ENCODE data around the gene SLC23A2. TPM values are rescaled to one million over a fixed set of nuclear protein-coding genes. Genes with fewer than 3 reads are reported as not detected.

Gene SLC23A2
- total RNA-seq, 1 experiment from 2014 or later, result 6.2 TPM

DNA sequence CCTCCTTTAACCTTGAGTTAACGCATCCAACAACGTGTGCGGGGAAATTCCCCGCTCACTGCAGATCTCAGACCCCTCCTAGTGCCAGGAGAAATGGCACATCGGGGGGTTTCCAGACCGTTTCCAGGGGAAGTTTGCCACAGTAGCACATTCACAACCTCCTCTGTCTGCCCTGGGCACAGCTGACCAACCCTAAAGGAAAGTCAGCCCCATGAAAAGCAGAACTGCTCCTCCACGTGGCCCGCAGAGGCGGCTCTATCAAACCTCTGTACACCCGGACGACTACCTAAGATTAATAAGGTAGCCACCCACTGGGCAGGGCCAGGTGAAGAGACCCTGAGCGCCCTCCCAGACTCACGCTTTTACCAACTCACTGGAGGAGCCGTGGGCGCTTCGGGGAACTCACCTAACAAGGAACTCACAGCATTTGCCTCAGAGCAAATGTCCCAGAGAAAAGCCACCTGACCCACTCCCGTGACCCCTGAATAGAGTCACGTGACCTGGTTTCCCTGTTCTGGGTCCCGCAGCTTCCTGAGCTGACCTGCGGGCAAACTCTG, 186.5 kb downstream of the SLC23A2 start:
- DNase-seq (ENCODE audit: low read depth), result no peak

- no peak for DNase-seq (ENCODE audit: low read depth)
Measured at GRCh38 chr20:4813863-4814695, 187.2 kb downstream of the SLC23A2 start.

- no peak for DNase-seq (ENCODE audit: low read depth)
Measured at GRCh38 chr20:4813076-4813862, 188.0 kb downstream of the SLC23A2 start.

GRCh38 chr20:4812641-4813075, 188.7 kb downstream of the SLC23A2 start:
- DNase-seq (ENCODE audit: low read depth), result no peak

GRCh38 chr20:4812216-4812615, 189.1 kb downstream of the SLC23A2 start:
- DNase-seq (ENCODE audit: low read depth), result no peak

- no peak for DNase-seq (ENCODE audit: low read depth)
Measured at GRCh38 chr20:4811661-4812181, 189.6 kb downstream of the SLC23A2 start.

- DNase-seq (ENCODE audit: low read depth), result no peak
Measured at GRCh38 chr20:4811257-4811656, 190.1 kb downstream of the SLC23A2 start.

GRCh38 chr20:4810426-4811019, 190.8 kb downstream of the SLC23A2 start:
- DNase-seq (ENCODE audit: low read depth), result no peak

DNA sequence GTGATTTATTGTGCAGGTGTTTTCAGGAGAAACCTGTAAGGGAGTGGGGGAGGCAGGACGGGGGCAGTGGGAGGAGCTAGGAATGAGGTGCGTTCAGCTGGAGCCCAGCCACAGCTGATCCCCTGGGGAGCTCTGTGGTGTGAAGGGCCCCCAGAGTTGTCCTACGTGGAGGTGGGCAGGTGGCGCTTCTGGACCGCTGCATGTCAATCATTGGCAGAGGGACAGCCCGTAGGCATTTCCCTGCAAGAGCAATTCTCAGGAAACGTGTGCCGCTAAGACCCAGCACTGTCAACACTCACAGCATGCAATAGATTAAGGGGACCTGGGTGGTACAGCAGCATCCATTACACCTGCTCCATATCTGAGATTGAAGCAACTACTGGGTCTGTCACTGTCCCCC, 191.6 kb downstream of the SLC23A2 start:
- DNase-seq (ENCODE audit: low read depth), result no peak

- no peak for DNase-seq (ENCODE audit: low read depth)
Measured at GRCh38 chr20:4808872-4809271, 192.4 kb downstream of the SLC23A2 start.

- no peak for DNase-seq (ENCODE audit: low read depth)
Measured at GRCh38 chr20:4805663-4806449, 195.5 kb downstream of the SLC23A2 start.

- DNase-seq (ENCODE audit: low read depth), result no peak
Measured at GRCh38 chr20:4802527-4802926, 198.8 kb downstream of the SLC23A2 start.

Other genes starting within 250 kb of the SLC23A2 start
- 2.0 and 2.3 TPM in 2 replicates for gene RASSF2, start 177.9 kb downstream of the SLC23A2 start, total RNA-seq (2014; rRNA removed; shearing (Covaris generic))
- gene TMEM230, start 111.6 kb upstream of the SLC23A2 start, total RNA-seq (2014; rRNA removed; shearing (Covaris generic)), result 87.2 and 87.4 TPM in 2 replicates
- gene PCNA, start 118.4 kb upstream of the SLC23A2 start, total RNA-seq (2014; rRNA removed; shearing (Covaris generic)), result 405 and 436 TPM in 2 replicates
- gene CDS2, start 125.5 kb upstream of the SLC23A2 start, total RNA-seq (2014; rRNA removed; shearing (Covaris generic)), result 15.0 and 22.3 TPM in 2 replicates